OCI-LY7 (cell line): ENCODE data around the gene IL2RA. TPM values are rescaled to one million over a fixed set of nuclear protein-coding genes. Genes with fewer than 3 reads are reported as not detected.

ENCODE experiments used
- BruUV-seq: library from RNA; stranded (reverse); fragments of 400-500 nt; replicated peaks from 2 replicates; lab custom pipeline; 2021; lab: Mats Ljungman, UMichigan
- CTCF ChIA-PET: fragments of 300-600 bp; sonication (Branson Sonifier 250); formaldehyde crosslinking; loops from one replicate; lab custom pipeline; 2022; ENCODE audit warnings: antibody characterized with exemption; ENCODE audit not compliant: unreplicated experiment; lab: Charles Lee
- POLR2A ChIA-PET: fragments of 300-600 bp; sonication (Branson Sonifier 250); formaldehyde crosslinking; loops from one replicate; lab custom pipeline; 2022; ENCODE audit warnings: antibody characterized with exemption; lab: Charles Lee
- DNase-seq: peaks from one replicate; pipeline ENCODE4 v3.0.0-alpha.2; 2015; ENCODE audit warnings: low spot score
- H2AFZ ChIP-seq: fragments of 200-600 bp; sonication (generic), shearing (Covaris generic); 2 replicates; pipeline ENCODE4 v1.6.1; 2014; ENCODE audit warnings: mild to moderate bottlenecking, antibody characterized with exemption, low read length, moderate library complexity
- H3K27ac ChIP-seq: fragments of 200-600 bp; sonication (generic); 2 replicates; pipeline ENCODE4 v1.5.1; 2014; ENCODE audit warnings: mixed run types, low read depth, mild to moderate bottlenecking, moderate library complexity, low read length, inconsistent platforms; ENCODE audit not compliant: poor library complexity, severe bottlenecking
- H3K36me3 ChIP-seq: fragments of 200-600 bp; sonication (generic); 2 replicates; pipeline ENCODE4 v1.6.1; 2014; ENCODE audit warnings: mild to moderate bottlenecking, antibody characterized with exemption, low read length, moderate library complexity, mixed read lengths; ENCODE audit not compliant: insufficient read depth
- H3K4me1 ChIP-seq: fragments of 200-600 bp; sonication (generic); 2 replicates; pipeline ENCODE4 v1.5.1; 2014; ENCODE audit warnings: mild to moderate bottlenecking, low read length; ENCODE audit not compliant: insufficient read depth, poor library complexity, severe bottlenecking
- H3K4me2 ChIP-seq: fragments of 200-600 bp; sonication (generic); 2 replicates; pipeline ENCODE4 v1.6.1; 2014; ENCODE audit warnings: mild to moderate bottlenecking, low read length
- H3K4me3 ChIP-seq: fragments of 200-600 bp; sonication (generic); 2 replicates; pipeline ENCODE4 v1.5.1; 2014; ENCODE audit warnings: mild to moderate bottlenecking, low read depth, low read length; ENCODE audit not compliant: poor library complexity, severe bottlenecking
- H3K79me2 ChIP-seq: fragments of 200-600 bp; sonication (generic); 2 replicates; pipeline ENCODE4 v1.6.1; 2016; ENCODE audit warnings: low read depth, mild to moderate bottlenecking, low read length, moderate library complexity, mixed read lengths; ENCODE audit not compliant: insufficient read depth
- H3K9me2 ChIP-seq: fragments of 200-600 bp; sonication (generic); 2 replicates; pipeline ENCODE4 v1.6.1; 2016; ENCODE audit warnings: mild to moderate bottlenecking, low read length, mixed read lengths; ENCODE audit not compliant: insufficient read depth
- H3K9me3 ChIP-seq: fragments of 200-600 bp; sonication (generic); 2 replicates; pipeline ENCODE4 v1.6.1; 2014; ENCODE audit warnings: mild to moderate bottlenecking, mixed run types, low read length, mixed read lengths
- H4K20me1 ChIP-seq: fragments of 200-600 bp; sonication (generic); 2 replicates; pipeline ENCODE4 v1.6.1; 2014; ENCODE audit warnings: mild to moderate bottlenecking, antibody characterized with exemption, low read length, moderate library complexity, mixed read lengths; ENCODE audit not compliant: insufficient read depth
- EZH2phosphoT487 ChIP-seq: fragments of 200-600 bp; sonication (generic); IDR thresholded peaks from 2 replicates; pipeline ENCODE4 v1.6.1; 2018; ENCODE audit warnings: low read depth, borderline replicate concordance, mild to moderate bottlenecking, mixed run types, antibody characterized with exemption, low read length, moderate library complexity, mixed read lengths
- intact Hi-C: fragments of 100-400 bp; cut with micrococcal nuclease; formaldehyde crosslinking; loops from one replicate; pipeline ENCODE4 v1.10.0; 2022; ENCODE audit not compliant: unreplicated experiment
- total RNA-seq, 2 experiments: library from RNA; depleted of rRNA in 1 of 2; stranded (reverse); fragments of >200 nt in 1 of 2; shearing (Covaris generic) in 1 of 2; gene quantifications; 2 replicates each; pipeline ENCODE4 v1.2.3, GENCODE V29; 2014 to 2022
- TF ChIP-seq, protein P1 (sequence below): fragments of 200-600 bp; sonication (generic); conservative IDR thresholded peaks from 2 replicates; pipeline ENCODE4 v1.5.1; 2014; ENCODE audit warnings: mild to moderate bottlenecking, antibody characterized with exemption, low read length, moderate library complexity, mixed read lengths

IL2RA gene
- total RNA-seq, 2 experiments from 2014 or later: 22.3 to 24.0 TPM

DNA sequence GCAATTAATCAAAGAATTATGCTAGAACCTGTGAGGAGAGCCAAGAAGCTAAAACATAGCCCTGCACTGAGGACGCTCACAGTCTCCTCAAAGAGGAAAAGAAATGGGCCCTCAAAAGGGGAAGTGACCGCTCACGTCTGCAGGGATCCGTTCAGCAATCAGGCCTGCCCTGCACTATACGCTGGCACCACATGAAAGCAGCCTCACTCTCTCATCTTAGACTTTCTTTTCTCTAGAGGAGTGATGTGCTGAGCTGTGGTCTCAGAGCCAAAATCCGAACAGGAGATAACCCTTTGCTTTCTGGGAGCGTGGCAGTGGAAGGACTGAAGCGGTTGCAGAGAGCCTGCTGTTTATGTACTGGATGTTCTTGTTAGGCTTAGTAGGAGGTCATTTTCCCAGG lies 6.3 kb upstream of the IL2RA start:
- TF ChIP-seq, protein P1, sequence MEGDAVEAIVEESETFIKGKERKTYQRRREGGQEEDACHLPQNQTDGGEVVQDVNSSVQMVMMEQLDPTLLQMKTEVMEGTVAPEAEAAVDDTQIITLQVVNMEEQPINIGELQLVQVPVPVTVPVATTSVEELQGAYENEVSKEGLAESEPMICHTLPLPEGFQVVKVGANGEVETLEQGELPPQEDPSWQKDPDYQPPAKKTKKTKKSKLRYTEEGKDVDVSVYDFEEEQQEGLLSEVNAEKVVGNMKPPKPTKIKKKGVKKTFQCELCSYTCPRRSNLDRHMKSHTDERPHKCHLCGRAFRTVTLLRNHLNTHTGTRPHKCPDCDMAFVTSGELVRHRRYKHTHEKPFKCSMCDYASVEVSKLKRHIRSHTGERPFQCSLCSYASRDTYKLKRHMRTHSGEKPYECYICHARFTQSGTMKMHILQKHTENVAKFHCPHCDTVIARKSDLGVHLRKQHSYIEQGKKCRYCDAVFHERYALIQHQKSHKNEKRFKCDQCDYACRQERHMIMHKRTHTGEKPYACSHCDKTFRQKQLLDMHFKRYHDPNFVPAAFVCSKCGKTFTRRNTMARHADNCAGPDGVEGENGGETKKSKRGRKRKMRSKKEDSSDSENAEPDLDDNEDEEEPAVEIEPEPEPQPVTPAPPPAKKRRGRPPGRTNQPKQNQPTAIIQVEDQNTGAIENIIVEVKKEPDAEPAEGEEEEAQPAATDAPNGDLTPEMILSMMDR: no peak
- no peak for TF ChIP-seq EZH2phosphoT487
- Histone ChIP-seq H3K9me3 (no peaks in the 10 kb centered on the region), H3K9me2 (no peaks in the 10 kb centered on the region), H3K27ac (peak overlapping the region; percentile 98), H2AFZ (peak overlapping the region; percentile 69; the same call in 1 of the 2 replicates), H3K4me1 (peaks cover 81% of the 10 kb centered on the region), H3K4me3 (peak overlapping the region; percentile 47), H3K36me3 (no peaks in the 10 kb centered on the region), H3K4me2 (peak overlapping the region; percentile 85), H3K79me2 (no peaks in the 10 kb centered on the region), H4K20me1 (no peaks in the 10 kb centered on the region)
- intact Hi-C loops: loop anchor here (1.0 to 10.0 kb wide), 2 partner anchors 18 to 374 kb away; no protein-coding TSS in a partner anchor
- ChIA-PET CTCF (interaction anchor here (0.5 to 2.2 kb wide), 5 partner anchors 12 to 31 kb away, joined by 3 to 12 read pairs (median 4); no protein-coding TSS in a partner anchor), POLR2A (interaction anchor here (0.7 to 9.0 kb wide), 15 partner anchors 11 to 333 kb away, joined by 3 to 110 read pairs (median 5); no protein-coding TSS in a partner anchor)
- no TSS peak for BruUV-seq
- DNase-seq: peak; percentile 90

DNA sequence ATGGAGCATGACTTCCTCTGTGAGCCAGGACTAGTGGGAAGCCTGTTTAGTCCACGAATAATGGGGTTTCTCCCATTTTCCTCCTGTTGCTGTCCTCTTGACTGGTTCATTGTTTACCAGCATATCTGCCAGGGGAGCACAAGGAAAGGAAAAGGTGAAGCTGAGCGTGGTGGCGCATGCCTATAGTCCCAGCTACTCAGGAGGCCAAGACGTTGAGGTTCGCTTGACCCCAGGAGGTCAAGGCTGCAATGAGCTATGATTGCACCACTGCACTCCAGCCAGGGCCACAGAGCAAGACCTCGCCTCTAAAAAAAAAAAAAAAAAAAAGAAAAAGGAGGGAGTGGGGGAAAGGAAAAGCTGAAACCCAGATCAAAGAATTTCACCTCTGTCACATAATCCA lies 5.8 kb upstream of the IL2RA start:
- POLR2A ChIA-PET: interaction anchor here (0.7 to 9.0 kb wide), 16 partner anchors 11 to 850 kb away, joined by 3 to 110 read pairs (median 5); no protein-coding TSS in a partner anchor

More for the DNA sequence above, 5.8 kb upstream of the IL2RA start:
- Histone ChIP-seq H3K79me2 (no peaks in the 10 kb centered on the region), H4K20me1 (no peaks in the 10 kb centered on the region), H3K4me1 (peaks cover 79% of the 10 kb centered on the region), H3K9me2 (no peaks in the 10 kb centered on the region), H3K36me3 (no peaks in the 10 kb centered on the region), H3K27ac (peak overlapping the region; percentile 98), H3K4me3 (peak overlapping the region; percentile 47), H2AFZ (peak overlapping the region; percentile 69; the same call in 1 of the 2 replicates), H3K9me3 (no peaks in the 10 kb centered on the region), H3K4me2 (peak overlapping the region; percentile 85)
- no peak for DNase-seq
- TF ChIP-seq, protein P1: no peak
- TF ChIP-seq EZH2phosphoT487: no peak
- CTCF ChIA-PET: interaction anchor here (0.5 to 2.2 kb wide), 6 partner anchors 11 to 85 kb away, joined by 3 to 12 read pairs (median 4); no protein-coding TSS in a partner anchor
- BruUV-seq: no TSS peak
- intact Hi-C loops: loop anchor here (1.0 to 10.0 kb wide), 2 partner anchors 18 to 373 kb away; no protein-coding TSS in a partner anchor
